ENCODE data around the gene MPG.

DNA sequence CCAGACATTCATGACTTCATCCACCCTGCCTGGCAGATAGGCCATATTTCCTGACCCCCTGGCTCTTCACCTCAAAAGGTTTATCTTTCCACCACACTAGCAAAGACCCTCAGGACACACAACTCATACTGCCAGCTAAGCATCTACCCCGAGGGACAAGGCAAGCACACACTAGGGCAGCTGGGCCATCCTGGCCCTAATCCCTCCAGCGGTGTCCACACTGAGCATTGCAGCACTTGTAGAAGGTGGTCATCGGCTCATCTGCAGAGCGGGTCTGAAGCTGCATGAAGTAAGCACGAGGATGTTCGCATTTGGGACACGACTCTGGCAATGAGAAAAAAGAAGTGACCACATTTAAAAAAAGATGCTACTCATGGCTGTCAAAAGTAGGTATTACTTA, 30.8 kb upstream of the MPG start:
- TF ChIP-seq FOXM1 (IDR thresholded peaks at IDR 0.05; ENCODE audit: borderline replicate concordance) (no peak), SP1 (IDR thresholded peaks at IDR 0.05) (no peak), L3MBTL2 (conservative IDR thresholded peaks at IDR 0.05) (no peak), PKNOX1 (IDR thresholded peaks at IDR 0.05) (no peak)
